ENCODE results near the gene MKI67.

Gene MKI67

DNA sequence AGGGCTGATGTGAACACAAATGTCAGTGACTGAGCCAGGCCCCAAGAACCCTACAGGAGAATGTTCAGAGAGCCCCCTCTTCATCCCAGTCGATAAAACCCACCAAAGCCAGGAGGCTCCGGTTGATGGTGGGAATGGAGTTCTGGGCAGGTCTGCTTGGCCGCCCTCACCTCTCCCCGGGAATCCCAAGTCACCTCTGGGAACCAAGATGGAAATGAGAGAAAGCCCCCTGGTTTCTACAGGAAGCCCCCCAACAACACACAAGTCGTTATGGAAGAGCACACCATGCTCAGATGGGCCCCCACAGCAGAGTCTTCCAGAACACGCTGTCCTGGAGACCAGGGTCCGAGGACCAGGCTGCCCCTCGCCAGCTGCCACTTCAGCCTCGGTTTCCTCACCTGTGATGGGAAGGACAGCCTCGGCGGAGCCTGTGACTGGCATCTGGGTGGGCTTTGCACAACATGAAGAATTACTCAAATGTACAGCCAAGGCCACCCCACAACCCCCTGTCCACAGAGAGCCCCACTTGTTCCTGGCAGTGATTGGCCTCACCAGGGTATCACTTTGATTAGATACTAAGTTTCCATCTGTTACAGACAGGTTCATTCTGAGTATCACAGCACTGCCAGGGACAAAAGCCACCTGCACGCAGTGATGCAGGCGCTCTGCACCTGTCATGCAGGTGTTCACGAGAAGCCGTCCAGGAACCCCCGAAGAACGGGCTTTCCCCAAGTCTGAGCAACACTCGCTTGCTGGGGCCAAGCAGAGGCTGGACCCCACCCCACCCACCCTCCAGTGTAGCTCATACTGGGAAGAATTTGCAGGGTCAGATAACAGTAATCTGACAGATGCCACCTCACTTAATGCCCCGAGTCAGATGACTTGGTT, 57.6 kb downstream of the MKI67 start:
- Histone ChIP-seq H3K27me3 (ENCODE audit: control insufficient read depth in 5 of 5, insufficient read depth in 4 of 5, low read length in 5 of 5) (peaks cover 0 to 15% (median 0%) of the 10 kb centered on the region in 5 donors), H3K4me3 (ENCODE audit: low read depth in 1 of 5, low read length in 5 of 5) (no peak overlapping the region), H3K9ac (ENCODE audit: low read length in 5 of 5) (no peak overlapping the region), H3K27ac (ENCODE audit: low read depth, low read length) (no peak overlapping the region), H3K9me3 (ENCODE audit: control insufficient read depth in 5 of 5, low read length in 5 of 5) (no peaks in the 10 kb centered on the region), H3K4me1 (ENCODE audit: control insufficient read depth in 5 of 5, insufficient read depth in 5 of 5, low read length in 5 of 5) (peaks cover 8 to 33% (median 24%) of the 10 kb centered on the region in 5 donors), H3K36me3 (ENCODE audit: control insufficient read depth in 5 of 5, insufficient read depth in 5 of 5, low read length in 5 of 5) (peaks cover 2 to 75% (median 58%) of the 10 kb centered on the region in 5 donors)

DNA sequence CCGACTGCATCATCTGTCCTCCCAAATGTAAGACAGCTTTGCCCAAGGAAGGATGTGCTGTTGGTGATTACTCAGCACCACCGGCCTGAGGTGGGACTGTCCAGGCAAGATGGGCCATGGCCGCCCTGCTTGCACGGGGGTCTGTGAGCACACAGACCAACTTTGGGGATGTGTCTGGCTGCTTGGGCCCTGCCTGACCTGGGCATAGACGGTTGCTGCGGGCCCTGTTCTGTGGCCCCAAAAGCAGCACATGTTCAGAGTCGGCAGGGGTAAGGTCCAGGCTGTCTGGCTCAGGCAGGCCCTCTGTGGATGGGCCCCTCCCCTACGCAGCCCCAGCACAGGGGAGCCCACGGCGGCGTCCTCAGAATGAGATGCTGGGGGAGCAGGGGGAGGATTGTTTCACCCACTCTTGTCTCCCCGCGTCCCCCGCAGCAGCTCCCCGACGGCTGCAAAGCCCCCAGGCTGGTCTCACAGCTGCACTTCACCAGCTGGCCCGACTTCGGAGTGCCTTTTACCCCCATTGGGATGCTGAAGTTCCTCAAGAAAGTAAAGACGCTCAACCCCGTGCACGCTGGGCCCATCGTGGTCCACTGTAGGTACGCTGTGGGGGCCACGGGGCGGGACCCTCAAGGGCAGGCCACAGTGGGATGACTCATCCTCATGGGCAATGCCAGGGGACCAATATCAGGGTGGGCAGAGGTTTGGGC, 58.4 kb downstream of the MKI67 start:
- H3K36me3 ChIP-seq (ENCODE audit: control insufficient read depth in 5 of 5, insufficient read depth in 5 of 5, low read length in 5 of 5), result peaks cover 0 to 67% (median 50%) of the 10 kb centered on the region in 5 donors

DNA sequence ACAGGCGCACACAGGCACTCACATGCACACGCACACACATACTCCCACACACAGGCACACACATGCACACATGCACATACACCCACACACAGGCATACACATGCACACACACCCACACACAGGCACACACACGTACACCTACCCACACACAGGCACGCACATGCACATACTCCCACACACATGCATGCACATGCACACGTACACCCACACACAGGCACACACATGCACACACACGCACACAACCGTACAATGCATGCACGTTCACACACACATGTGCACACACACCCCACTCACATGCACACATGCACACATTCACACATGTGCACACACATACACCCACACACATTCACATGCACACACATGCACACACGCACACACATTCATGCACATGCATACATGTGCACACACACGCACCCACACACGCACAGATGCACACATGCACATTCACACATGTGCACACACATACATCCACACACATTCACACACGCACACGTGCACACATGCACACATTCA, 59.3 kb downstream of the MKI67 start:
- Histone ChIP-seq H3K9ac (ENCODE audit: low read length in 5 of 5) (no peak overlapping the region), H3K4me3 (ENCODE audit: low read depth in 1 of 5, low read length in 5 of 5) (no peak overlapping the region), H3K4me1 (ENCODE audit: control insufficient read depth in 5 of 5, insufficient read depth in 5 of 5, low read length in 5 of 5) (peaks cover 8 to 50% (median 39%) of the 10 kb centered on the region in 5 donors), H3K27me3 (ENCODE audit: control insufficient read depth in 5 of 5, insufficient read depth in 4 of 5, low read length in 5 of 5) (peaks cover 0 to 15% (median 0%) of the 10 kb centered on the region in 5 donors), H3K36me3 (ENCODE audit: control insufficient read depth in 5 of 5, insufficient read depth in 5 of 5, low read length in 5 of 5) (peaks cover 0 to 58% (median 47%) of the 10 kb centered on the region in 5 donors), H3K27ac (ENCODE audit: low read depth, low read length) (no peak overlapping the region), H3K9me3 (ENCODE audit: control insufficient read depth in 5 of 5, low read length in 5 of 5) (no peaks in the 10 kb centered on the region)

More for the DNA sequence above, 58.4 kb downstream of the MKI67 start:
- H3K4me3 ChIP-seq (ENCODE audit: low read depth in 1 of 5, low read length in 5 of 5), result no peak overlapping the region
- H3K9me3 ChIP-seq (ENCODE audit: control insufficient read depth in 5 of 5, low read length in 5 of 5), result no peaks in the 10 kb centered on the region
- H3K27ac ChIP-seq (ENCODE audit: low read depth, low read length), result no peak overlapping the region
- H3K27me3 ChIP-seq (ENCODE audit: control insufficient read depth in 5 of 5, insufficient read depth in 4 of 5, low read length in 5 of 5), result peaks cover 0 to 15% (median 0%) of the 10 kb centered on the region in 5 donors
- no peak overlapping the region for H3K9ac ChIP-seq (ENCODE audit: low read length in 5 of 5)
- H3K4me1 ChIP-seq (ENCODE audit: control insufficient read depth in 5 of 5, insufficient read depth in 5 of 5, low read length in 5 of 5), result peaks cover 8 to 41% (median 31%) of the 10 kb centered on the region in 5 donors

DNA sequence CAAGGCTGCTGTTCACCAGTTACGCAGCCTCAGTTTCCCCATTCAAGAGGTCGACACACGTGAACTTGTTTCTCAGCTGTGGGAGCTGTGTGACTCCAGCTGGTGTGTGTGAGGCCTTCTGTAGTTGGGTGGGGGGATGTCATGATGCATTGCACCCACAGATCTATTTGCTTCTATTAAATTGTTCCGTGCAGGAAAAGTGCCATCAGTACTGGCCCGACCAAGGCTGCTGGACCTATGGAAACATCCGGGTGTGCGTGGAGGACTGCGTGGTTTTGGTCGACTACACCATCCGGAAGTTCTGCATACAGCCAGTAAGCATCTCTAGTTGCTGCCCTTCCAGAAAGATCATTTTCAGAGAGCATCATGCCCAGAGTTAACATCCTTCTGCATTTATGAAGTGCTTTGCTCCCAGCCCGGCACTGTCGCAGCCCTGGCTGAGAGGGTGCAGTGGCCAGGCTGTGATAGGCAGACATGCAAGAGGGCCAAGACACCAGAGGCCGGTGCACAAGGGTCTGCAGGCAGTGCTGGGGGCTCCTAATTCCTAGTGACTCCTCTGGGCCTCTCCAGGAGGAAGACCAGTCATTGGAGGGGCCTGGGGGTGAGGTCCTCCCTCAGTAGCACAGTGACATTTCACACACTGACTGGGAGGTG, 60.2 kb downstream of the MKI67 start:
- peaks cover 0 to 52% (median 43%) of the 10 kb centered on the region in 5 donors for H3K36me3 ChIP-seq (ENCODE audit: control insufficient read depth in 5 of 5, insufficient read depth in 5 of 5, low read length in 5 of 5)
- no peak overlapping the region for H3K27ac ChIP-seq (ENCODE audit: low read depth, low read length)
- H3K27me3 ChIP-seq (ENCODE audit: control insufficient read depth in 5 of 5, insufficient read depth in 4 of 5, low read length in 5 of 5), result peaks cover 0 to 12% (median 0%) of the 10 kb centered on the region in 5 donors
- H3K4me3 ChIP-seq (ENCODE audit: low read depth in 1 of 5, low read length in 5 of 5), result no peak overlapping the region
- H3K9ac ChIP-seq (ENCODE audit: low read length in 5 of 5), result no peak overlapping the region
- peaks cover 8 to 54% (median 40%) of the 10 kb centered on the region in 5 donors for H3K4me1 ChIP-seq (ENCODE audit: control insufficient read depth in 5 of 5, insufficient read depth in 5 of 5, low read length in 5 of 5)
- H3K9me3 ChIP-seq (ENCODE audit: control insufficient read depth in 5 of 5, low read length in 5 of 5), result no peaks in the 10 kb centered on the region

DNA sequence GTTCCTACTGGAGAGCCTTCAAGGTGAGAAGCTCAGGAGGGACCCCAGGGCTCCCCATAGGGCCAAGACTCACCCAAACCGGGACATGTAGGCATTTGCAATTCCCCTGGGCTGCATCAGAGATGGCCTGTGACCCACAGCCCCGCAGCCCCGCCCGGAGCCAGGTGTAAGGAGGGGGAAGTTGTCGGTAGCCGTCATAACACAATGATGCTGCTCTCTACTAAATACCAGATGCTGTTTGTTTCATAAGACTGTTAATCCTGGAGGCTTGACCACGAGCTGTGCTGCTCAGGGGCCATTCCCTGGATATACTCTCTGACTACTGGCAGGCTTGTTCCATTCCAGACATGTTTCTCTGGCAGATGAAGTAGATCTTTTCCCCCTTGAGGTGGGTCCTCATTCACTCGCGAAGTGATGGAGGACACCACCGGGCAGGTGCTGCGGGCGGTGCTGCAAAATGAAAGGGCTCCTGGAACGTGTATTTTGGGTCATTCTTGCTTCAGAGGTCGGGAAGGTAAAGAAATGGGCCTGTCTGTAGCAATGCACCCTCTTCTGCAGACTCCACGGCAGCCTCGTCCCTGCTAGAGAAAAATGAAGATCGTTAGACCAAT, 61.1 kb downstream of the MKI67 start:
- Histone ChIP-seq H3K4me3 (ENCODE audit: low read depth in 1 of 5, low read length in 5 of 5) (no peak overlapping the region), H3K36me3 (ENCODE audit: control insufficient read depth in 5 of 5, insufficient read depth in 5 of 5, low read length in 5 of 5) (peaks cover 0 to 51% (median 38%) of the 10 kb centered on the region in 5 donors), H3K9me3 (ENCODE audit: control insufficient read depth in 5 of 5, low read length in 5 of 5) (no peaks in the 10 kb centered on the region), H3K27ac (ENCODE audit: low read depth, low read length) (no peak overlapping the region), H3K27me3 (ENCODE audit: control insufficient read depth in 5 of 5, insufficient read depth in 4 of 5, low read length in 5 of 5) (peaks cover 0 to 11% (median 0%) of the 10 kb centered on the region in 5 donors), H3K4me1 (ENCODE audit: control insufficient read depth in 5 of 5, insufficient read depth in 5 of 5, low read length in 5 of 5) (peaks cover 8 to 63% (median 43%) of the 10 kb centered on the region in 5 donors), H3K9ac (ENCODE audit: low read length in 5 of 5) (no peak overlapping the region)

DNA sequence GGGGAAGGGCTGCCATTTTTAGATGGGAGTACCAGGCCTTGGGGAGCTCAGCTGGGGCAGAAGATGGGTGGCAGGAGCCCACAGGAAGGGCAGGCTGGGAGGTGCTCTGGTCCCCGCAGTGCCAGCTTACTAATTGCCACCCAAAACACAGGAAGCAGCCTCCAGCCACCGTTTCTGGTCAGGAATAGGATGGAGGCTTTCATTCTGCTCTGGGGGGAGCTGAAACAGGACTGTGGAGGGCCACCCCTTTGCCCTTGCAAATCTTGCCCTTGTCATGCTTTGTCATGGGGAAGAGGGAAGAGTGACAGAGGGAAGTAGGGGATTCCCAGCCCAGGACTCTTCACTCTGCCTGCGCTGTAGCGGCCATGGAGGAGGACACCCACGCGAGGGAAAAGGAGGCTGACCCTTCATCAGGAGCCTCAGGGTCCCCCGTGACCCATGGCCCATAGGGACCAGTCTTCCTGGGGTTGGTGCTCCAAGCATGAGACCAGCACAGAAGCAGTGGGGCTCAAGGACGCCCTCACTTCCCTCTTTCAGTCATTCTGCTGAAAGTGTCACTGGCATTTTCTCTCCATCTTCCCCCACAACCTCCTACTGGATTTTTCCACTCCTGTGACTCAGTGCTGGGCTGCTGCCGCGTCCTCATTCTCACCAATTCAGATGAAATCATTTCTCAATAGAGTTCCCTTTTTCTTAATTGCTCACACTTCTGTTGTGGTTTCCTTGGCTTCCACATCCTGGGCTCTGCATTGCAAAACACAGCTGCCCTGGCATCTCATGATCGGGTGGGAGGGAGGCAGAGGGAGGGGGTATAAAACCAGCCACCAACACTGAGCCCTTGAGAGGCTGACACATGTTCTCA, 61.9 kb downstream of the MKI67 start:
- Histone ChIP-seq H3K27ac (ENCODE audit: low read depth, low read length) (peak overlapping the region; percentile 51), H3K27me3 (ENCODE audit: control insufficient read depth in 5 of 5, insufficient read depth in 4 of 5, low read length in 5 of 5) (peaks cover 0 to 11% (median 0%) of the 10 kb centered on the region in 5 donors), H3K4me3 (ENCODE audit: low read depth in 1 of 5, low read length in 5 of 5) (peak overlapping the region in 1 of 5 donors; percentile 3), H3K9me3 (ENCODE audit: control insufficient read depth in 5 of 5, low read length in 5 of 5) (no peaks in the 10 kb centered on the region), H3K9ac (ENCODE audit: low read length in 5 of 5) (peak overlapping the region in 1 of 5 donors; percentile 19), H3K36me3 (ENCODE audit: control insufficient read depth in 5 of 5, insufficient read depth in 5 of 5, low read length in 5 of 5) (peaks cover 0 to 52% (median 41%) of the 10 kb centered on the region in 5 donors), H3K4me1 (ENCODE audit: control insufficient read depth in 5 of 5, insufficient read depth in 5 of 5, low read length in 5 of 5) (peaks cover 8 to 67% (median 43%) of the 10 kb centered on the region in 5 donors)

DNA sequence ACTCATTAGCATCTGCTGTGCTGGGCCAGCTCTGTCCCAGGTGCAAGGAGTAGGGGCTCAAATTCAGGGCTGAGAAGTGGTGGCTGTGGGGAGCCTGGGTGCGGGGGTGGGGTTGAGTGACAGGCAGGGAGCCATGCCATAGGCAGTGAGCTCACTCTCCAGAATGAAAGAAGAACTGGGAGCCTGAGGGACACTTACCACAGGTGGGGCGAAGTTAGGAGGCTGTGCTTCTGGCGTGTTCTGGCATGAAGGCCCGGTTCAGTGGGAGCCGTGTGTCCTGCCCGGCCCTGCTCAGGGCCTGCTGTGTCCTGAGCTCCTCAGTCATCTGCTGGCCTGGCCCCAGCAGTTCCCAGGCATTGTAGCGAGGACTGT, 62.5 kb downstream of the MKI67 start:
- Histone ChIP-seq H3K27me3 (ENCODE audit: control insufficient read depth in 5 of 5, insufficient read depth in 4 of 5, low read length in 5 of 5) (peaks cover 0 to 11% (median 0%) of the 10 kb centered on the region in 5 donors), H3K4me3 (ENCODE audit: low read depth in 1 of 5, low read length in 5 of 5) (peak overlapping the region in 1 of 5 donors; percentile 6), H3K4me1 (ENCODE audit: control insufficient read depth in 5 of 5, insufficient read depth in 5 of 5, low read length in 5 of 5) (peaks cover 9 to 71% (median 43%) of the 10 kb centered on the region in 5 donors), H3K36me3 (ENCODE audit: control insufficient read depth in 5 of 5, insufficient read depth in 5 of 5, low read length in 5 of 5) (peaks cover 0 to 51% (median 42%) of the 10 kb centered on the region in 5 donors), H3K27ac (ENCODE audit: low read depth, low read length) (peak overlapping the region; percentile 51), H3K9me3 (ENCODE audit: control insufficient read depth in 5 of 5, low read length in 5 of 5) (no peaks in the 10 kb centered on the region), H3K9ac (ENCODE audit: low read length in 5 of 5) (no peak overlapping the region)

DNA sequence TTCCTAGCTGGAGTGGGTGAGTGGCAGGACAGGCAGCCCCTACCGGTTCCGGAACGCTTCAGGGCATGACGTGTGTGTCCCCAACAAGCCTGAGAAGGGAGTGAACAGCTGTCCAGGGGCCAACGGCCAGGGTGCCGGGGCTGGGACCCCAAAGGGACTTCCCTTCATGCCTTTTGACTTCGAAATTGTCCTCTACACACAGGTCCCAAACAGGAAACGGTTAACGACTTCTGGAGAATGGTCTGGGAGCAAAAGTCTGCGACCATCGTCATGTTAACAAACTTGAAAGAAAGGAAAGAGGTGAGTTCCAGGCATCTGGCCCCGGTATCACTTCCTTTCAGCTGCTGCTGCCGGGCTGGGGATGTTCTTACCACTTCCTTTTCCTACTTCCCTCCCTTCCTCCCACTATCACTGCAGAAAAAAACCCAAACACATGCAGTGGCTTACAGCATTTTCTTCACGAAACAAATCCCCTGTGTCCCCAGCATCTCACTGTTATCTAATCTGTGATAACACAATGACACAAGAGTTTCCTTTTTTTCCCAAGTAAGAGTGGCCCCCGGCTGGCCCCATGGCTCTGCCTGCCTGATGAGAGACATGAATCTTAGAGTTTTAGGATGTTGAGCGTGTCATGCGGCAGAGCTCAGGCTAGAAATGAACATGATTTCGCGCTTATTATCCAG, 63.2 kb downstream of the MKI67 start:
- peaks cover 9 to 74% (median 43%) of the 10 kb centered on the region in 5 donors for H3K4me1 ChIP-seq (ENCODE audit: control insufficient read depth in 5 of 5, insufficient read depth in 5 of 5, low read length in 5 of 5)
- H3K4me3 ChIP-seq (ENCODE audit: low read depth in 1 of 5, low read length in 5 of 5), result peak overlapping the region in 3 of 5 donors; percentile 6 to 49 (median 21)

More for the DNA sequence above, 63.2 kb downstream of the MKI67 start:
- H3K36me3 ChIP-seq (ENCODE audit: control insufficient read depth in 5 of 5, insufficient read depth in 5 of 5, low read length in 5 of 5), result peaks cover 0 to 47% (median 43%) of the 10 kb centered on the region in 5 donors
- H3K27me3 ChIP-seq (ENCODE audit: control insufficient read depth in 5 of 5, insufficient read depth in 4 of 5, low read length in 5 of 5), result peaks cover 0 to 11% (median 0%) of the 10 kb centered on the region in 5 donors
- no peaks in the 10 kb centered on the region for H3K9me3 ChIP-seq (ENCODE audit: control insufficient read depth in 5 of 5, low read length in 5 of 5)
- H3K9ac ChIP-seq (ENCODE audit: low read length in 5 of 5), result no peak overlapping the region
- H3K27ac ChIP-seq (ENCODE audit: low read depth, low read length), result peak overlapping the region; percentile 51

All from subcutaneous abdominal adipose tissue (tissue), 5 donors.